Measurements from ENCODE around the gene CD300C. TPM values are rescaled to one million over a fixed set of nuclear protein-coding genes. Genes with fewer than 3 reads are reported as not detected.

CD300C gene
- total RNA-seq, result not detected

DNA sequence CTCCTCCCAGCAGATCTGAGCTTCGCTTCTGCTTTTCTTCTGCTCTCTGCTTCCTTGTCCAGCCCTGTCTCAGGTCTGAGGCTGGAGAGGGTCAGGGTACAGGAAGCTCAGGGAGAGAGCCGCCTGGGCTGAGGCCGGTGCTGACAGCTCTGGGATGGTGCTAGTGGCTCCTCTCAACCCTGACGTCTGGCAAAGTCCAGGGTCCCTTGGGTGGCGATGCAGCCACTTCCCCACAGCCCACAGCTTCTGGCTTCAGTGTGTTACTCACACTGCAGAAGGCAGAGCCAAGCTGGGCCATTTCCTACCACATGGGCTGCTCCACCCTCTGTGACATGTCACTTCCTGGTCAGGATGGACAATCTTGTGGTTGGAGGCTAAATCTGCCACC is at the start of gene CD300C:
TSS of gene CD300C (minus strand) at position 273 of the 388 bp plus-strand sequence. CDS start 333 bp downstream, outside the sequence.
- intact Hi-C loops (cut with DNase I), result no loop called here
- no peaks in the 10 kb centered on the region for H3K36me3 ChIP-seq
- no peak for DNase-seq (ENCODE audit: extremely low spot score in 2 of 2)
- H3K4me1 ChIP-seq, result no peaks in the 10 kb centered on the region
- H3K4me3 ChIP-seq, result no peak within 1 kb of the TSS
- no peaks in the 10 kb centered on the region for H3K27me3 ChIP-seq
- no peak within 1 kb of the TSS for H3K27ac ChIP-seq
- TF ChIP-seq POLR2A (IDR thresholded peaks at IDR 0.05), result no peak
- no peak for TF ChIP-seq POLR2AphosphoS5 (IDR thresholded peaks at IDR 0.05; ENCODE audit: insufficient read depth in 1 of 2, low read depth in 1 of 2)
- TF ChIP-seq, protein P1, sequence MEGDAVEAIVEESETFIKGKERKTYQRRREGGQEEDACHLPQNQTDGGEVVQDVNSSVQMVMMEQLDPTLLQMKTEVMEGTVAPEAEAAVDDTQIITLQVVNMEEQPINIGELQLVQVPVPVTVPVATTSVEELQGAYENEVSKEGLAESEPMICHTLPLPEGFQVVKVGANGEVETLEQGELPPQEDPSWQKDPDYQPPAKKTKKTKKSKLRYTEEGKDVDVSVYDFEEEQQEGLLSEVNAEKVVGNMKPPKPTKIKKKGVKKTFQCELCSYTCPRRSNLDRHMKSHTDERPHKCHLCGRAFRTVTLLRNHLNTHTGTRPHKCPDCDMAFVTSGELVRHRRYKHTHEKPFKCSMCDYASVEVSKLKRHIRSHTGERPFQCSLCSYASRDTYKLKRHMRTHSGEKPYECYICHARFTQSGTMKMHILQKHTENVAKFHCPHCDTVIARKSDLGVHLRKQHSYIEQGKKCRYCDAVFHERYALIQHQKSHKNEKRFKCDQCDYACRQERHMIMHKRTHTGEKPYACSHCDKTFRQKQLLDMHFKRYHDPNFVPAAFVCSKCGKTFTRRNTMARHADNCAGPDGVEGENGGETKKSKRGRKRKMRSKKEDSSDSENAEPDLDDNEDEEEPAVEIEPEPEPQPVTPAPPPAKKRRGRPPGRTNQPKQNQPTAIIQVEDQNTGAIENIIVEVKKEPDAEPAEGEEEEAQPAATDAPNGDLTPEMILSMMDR (IDR thresholded peaks at IDR 0.05), result no peak
- no peaks in the 10 kb centered on the region for H3K9me3 ChIP-seq

DNA sequence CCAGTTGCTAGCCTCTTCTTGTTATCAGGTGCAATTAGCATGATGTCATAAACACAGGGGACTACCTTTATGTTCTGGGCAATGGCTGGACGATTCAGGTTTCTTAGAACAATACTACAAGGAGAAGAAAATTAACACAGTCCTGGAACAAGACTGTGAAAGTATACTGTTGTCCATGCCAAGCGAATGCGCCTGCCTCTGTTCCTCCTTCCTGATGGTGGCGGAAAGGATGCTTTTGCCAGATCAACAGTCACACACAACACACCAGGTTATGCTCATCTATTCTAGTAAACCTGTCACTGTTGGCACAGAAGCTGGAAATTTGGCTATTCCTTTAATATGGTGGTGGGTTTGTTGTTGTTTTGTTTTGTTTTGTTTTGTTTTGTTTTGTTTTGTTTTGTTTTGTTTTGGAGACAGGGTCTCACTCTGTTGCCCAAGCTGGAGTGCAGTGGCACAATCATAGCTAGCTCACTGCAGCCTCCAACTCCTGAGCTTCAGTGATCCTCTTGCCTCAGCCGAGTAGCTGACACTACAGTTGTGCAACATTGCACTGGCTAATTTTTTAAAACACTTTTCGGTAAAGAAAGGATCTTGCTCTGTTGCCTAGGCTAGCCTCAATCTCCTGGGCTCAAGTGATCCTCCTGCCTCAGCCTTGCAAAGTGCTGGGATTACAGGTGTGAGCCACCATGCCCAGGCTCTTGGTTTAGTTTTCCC is 49.3 kb upstream of the CD300C start:
- Histone ChIP-seq H3K4me3 (no peak overlapping the region), H3K27ac (no peak overlapping the region), H3K36me3 (no peaks in the 10 kb centered on the region), H3K9me3 (no peaks in the 10 kb centered on the region), H3K27me3 (no peaks in the 10 kb centered on the region), H3K4me1 (no peaks in the 10 kb centered on the region)
- no peak for DNase-seq (ENCODE audit: extremely low spot score in 2 of 2)
- intact Hi-C loops (cut with DNase I), result no loop called here
- TF ChIP-seq POLR2AphosphoS5 (IDR thresholded peaks at IDR 0.05; ENCODE audit: insufficient read depth in 1 of 2, low read depth in 1 of 2), result no peak
- TF ChIP-seq, protein P1 (IDR thresholded peaks at IDR 0.05), result no peak
- TF ChIP-seq POLR2A (IDR thresholded peaks at IDR 0.05), result no peak

DNA sequence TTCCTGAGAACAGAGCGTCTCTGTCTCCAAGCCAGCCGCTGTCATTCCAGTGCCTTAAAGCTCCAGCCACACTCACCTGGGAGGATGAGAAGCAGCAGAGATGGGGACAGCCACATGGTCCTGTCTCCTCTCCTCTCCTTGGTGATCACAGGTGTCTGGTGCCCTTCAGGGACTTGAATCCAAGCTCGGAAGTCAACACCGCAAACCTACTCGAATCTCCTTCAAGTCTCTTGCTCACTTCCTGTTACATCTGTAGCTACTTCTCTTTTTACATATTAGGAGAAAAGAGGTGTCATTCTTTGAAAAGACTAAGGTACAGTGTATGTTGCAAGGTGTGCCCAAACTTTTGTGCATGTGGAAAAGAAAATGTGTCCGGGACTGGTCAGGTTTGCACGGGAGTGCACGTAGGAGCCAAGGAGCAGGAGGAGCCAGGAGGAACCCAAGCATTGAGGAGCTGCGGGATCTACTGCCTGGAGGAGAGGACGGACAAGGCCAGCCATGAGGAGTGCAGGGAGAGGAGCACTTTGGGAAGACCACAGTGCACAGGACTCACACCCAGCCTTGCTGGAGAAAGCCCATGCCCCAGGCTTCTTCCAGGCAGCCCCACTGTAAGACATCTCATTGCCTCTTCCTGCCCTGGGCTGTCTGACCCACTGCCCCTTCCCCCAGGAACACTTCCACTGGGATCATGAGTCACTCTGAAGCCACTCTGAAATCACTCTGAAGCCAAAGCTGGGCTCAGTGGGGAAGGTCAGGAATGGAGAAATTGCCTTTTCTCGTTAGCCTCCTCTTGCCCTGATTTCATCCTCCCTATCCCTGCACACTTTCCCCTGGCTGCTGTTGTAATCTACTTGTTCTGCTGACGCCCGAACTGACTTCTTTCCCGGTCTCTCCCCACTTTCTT is 46.4 kb upstream of the CD300C start, which contains the start of gene CD300LD:
TSS of gene CD300LD (minus strand) at position 197 of the 904 bp plus-strand sequence. CDS start at position 116, 81 bp downstream.
- DNase-seq (ENCODE audit: extremely low spot score in 2 of 2), result no peak
- TF ChIP-seq, protein P1 (IDR thresholded peaks at IDR 0.05), result no peak
- intact Hi-C loops (cut with DNase I), result no loop called here
- Histone ChIP-seq H3K27me3 (no peaks in the 10 kb centered on the region), H3K27ac (no peak within 1 kb of the TSS), H3K4me1 (no peaks in the 10 kb centered on the region), H3K36me3 (no peaks in the 10 kb centered on the region), H3K9me3 (no peaks in the 10 kb centered on the region), H3K4me3 (no peak within 1 kb of the TSS)

DNA sequence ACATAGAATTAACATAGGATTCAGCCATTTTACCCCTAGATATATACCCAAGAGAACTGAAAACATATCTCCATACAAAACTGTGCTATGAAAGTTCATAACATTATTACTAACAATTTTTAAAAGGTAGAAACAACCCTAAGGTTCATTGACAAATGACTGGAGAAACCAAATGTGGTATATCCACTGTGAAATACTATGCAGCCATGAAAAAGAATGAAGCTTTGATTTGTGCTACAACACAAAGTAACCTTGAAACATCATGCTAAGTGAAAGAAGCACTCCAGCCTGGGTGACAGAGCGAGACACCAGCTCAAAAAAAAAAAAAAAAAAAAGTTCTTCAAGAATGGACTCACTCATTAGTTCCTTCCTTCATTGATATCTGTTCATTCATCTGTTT is 45.6 kb upstream of the CD300C start:
- DNase-seq (ENCODE audit: extremely low spot score in 2 of 2), result no peak
- no peak for TF ChIP-seq POLR2AphosphoS5 (IDR thresholded peaks at IDR 0.05; ENCODE audit: insufficient read depth in 1 of 2, low read depth in 1 of 2)
- TF ChIP-seq, protein P1 (IDR thresholded peaks at IDR 0.05), result no peak
- TF ChIP-seq POLR2A (IDR thresholded peaks at IDR 0.05), result no peak
- Histone ChIP-seq H3K4me1 (no peaks in the 10 kb centered on the region), H3K27ac (no peak overlapping the region), H3K27me3 (no peaks in the 10 kb centered on the region), H3K36me3 (no peaks in the 10 kb centered on the region), H3K9me3 (no peaks in the 10 kb centered on the region), H3K4me3 (no peak overlapping the region)
- intact Hi-C loops (cut with DNase I), result no loop called here

All from vagina (tissue), 2 donors.